SU-DHL-6 (cell line): ENCODE data around the gene RAD23B.

Experiments
- H2AFZ ChIP-seq: fragments of 200-600 bp; sonication (generic); 2 replicates; pipeline ENCODE4 v1.6.1; 2014; ENCODE audit warnings: low read depth, mild to moderate bottlenecking, moderate library complexity, mixed read lengths, antibody characterized with exemption, low read length; ENCODE audit not compliant: severe bottlenecking
- H3F3A ChIP-seq: fragments of 200-600 bp; shearing (Covaris generic); 2 replicates; pipeline ENCODE4 v1.6.0; 2016; ENCODE audit warnings: antibody characterized with exemption, mild to moderate bottlenecking; ENCODE audit not compliant: insufficient read depth
- H3K27ac ChIP-seq: fragments of 200-600 bp; sonication (generic); 2 replicates; pipeline ENCODE4 v1.5.1; 2016; ENCODE audit warnings: low read depth, mild to moderate bottlenecking, low read length, moderate library complexity, mixed read lengths
- H3K27me3 ChIP-seq: fragments of 200-600 bp; sonication (generic), shearing (Covaris generic); 2 replicates; pipeline ENCODE4 v1.6.0; 2014; ENCODE audit warnings: mild to moderate bottlenecking, low read length
- H3K36me3 ChIP-seq: fragments of 200-600 bp; sonication (generic); 2 replicates; pipeline ENCODE4 v1.6.1; 2014; ENCODE audit warnings: mild to moderate bottlenecking, low read length, mixed read lengths
- H3K4me2 ChIP-seq: fragments of 300-600, 200-600 bp; shearing (Covaris generic), sonication (generic); 2 replicates; pipeline ENCODE4 v1.6.0; 2014; ENCODE audit warnings: low read length, low read depth, mild to moderate bottlenecking; ENCODE audit not compliant: poor library complexity, severe bottlenecking
- H3K4me3 ChIP-seq: fragments of 200-600 bp; sonication (generic); 2 replicates; pipeline ENCODE4 v1.5.1; 2014; ENCODE audit warnings: antibody characterized with exemption, low read length, mild to moderate bottlenecking, mixed read lengths; ENCODE audit not compliant: insufficient read depth, poor library complexity, severe bottlenecking
- H3K79me2 ChIP-seq: fragments of 200-600 bp; sonication (generic); 2 replicates; pipeline ENCODE4 v1.6.1; 2014; ENCODE audit warnings: mild to moderate bottlenecking, low read length, moderate library complexity; ENCODE audit not compliant: insufficient read depth
- H3K9ac ChIP-seq: fragments of 200-600 bp; sonication (generic); 2 replicates; pipeline ENCODE4 v1.7.0; 2014; ENCODE audit warnings: mild to moderate bottlenecking, low read length
- H3K9me2 ChIP-seq: fragments of 200-600 bp; sonication (generic); replicated peaks from 2 replicates; pipeline ENCODE4 v1.6.1; 2014; ENCODE audit warnings: low read length; ENCODE audit not compliant: insufficient read depth
- H3K9me3 ChIP-seq: fragments of 200-600 bp; sonication (generic); 2 replicates; pipeline ENCODE4 v1.6.1; 2014; ENCODE audit warnings: low read length, mixed read lengths; ENCODE audit not compliant: insufficient read depth
- H4K20me1 ChIP-seq: fragments of 200-600 bp; sonication (generic); 2 replicates; pipeline ENCODE4 v1.6.1; 2014; ENCODE audit warnings: low read depth, mild to moderate bottlenecking, antibody characterized with exemption, low read length, moderate library complexity, mixed read lengths
- EZH2phosphoT487 ChIP-seq: fragments of 200-600 bp; sonication (generic), shearing (Covaris generic); conservative IDR thresholded peaks from 2 replicates; pipeline ENCODE4 v1.6.1; 2018; ENCODE audit warnings: mild to moderate bottlenecking, antibody characterized with exemption, low read length, moderate library complexity, mixed read lengths
- TF ChIP-seq, protein P1 (sequence below): fragments of 200-600 bp; sonication (generic); IDR thresholded peaks from one replicate; pipeline ENCODE4 v1.5.1; 2017; ENCODE audit warnings: antibody characterized with exemption, mild to moderate bottlenecking, low read length, moderate library complexity; ENCODE audit not compliant: insufficient read depth, poor library complexity, severe bottlenecking

Gene RAD23B

GRCh38 chr9:107351382-107352045 is 68.4 kb downstream of the RAD23B start:
- Histone ChIP-seq H3K27me3 (no peaks in the 10 kb centered on the region), H3K9me3 (no peaks in the 10 kb centered on the region), H3F3A (no peaks in the 10 kb centered on the region), H3K36me3 (no peaks in the 10 kb centered on the region), H3K9me2 (no peaks in the 10 kb centered on the region), H3K4me3 (no peak overlapping the region), H3K9ac (no peak overlapping the region), H3K4me2 (no peak overlapping the region), H2AFZ (no peak overlapping the region), H3K79me2 (no peaks in the 10 kb centered on the region), H3K27ac (no peak overlapping the region), H4K20me1 (no peaks in the 10 kb centered on the region)
- TF ChIP-seq EZH2phosphoT487 = no peak
- TF ChIP-seq, protein P1, sequence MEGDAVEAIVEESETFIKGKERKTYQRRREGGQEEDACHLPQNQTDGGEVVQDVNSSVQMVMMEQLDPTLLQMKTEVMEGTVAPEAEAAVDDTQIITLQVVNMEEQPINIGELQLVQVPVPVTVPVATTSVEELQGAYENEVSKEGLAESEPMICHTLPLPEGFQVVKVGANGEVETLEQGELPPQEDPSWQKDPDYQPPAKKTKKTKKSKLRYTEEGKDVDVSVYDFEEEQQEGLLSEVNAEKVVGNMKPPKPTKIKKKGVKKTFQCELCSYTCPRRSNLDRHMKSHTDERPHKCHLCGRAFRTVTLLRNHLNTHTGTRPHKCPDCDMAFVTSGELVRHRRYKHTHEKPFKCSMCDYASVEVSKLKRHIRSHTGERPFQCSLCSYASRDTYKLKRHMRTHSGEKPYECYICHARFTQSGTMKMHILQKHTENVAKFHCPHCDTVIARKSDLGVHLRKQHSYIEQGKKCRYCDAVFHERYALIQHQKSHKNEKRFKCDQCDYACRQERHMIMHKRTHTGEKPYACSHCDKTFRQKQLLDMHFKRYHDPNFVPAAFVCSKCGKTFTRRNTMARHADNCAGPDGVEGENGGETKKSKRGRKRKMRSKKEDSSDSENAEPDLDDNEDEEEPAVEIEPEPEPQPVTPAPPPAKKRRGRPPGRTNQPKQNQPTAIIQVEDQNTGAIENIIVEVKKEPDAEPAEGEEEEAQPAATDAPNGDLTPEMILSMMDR = no peak

DNA sequence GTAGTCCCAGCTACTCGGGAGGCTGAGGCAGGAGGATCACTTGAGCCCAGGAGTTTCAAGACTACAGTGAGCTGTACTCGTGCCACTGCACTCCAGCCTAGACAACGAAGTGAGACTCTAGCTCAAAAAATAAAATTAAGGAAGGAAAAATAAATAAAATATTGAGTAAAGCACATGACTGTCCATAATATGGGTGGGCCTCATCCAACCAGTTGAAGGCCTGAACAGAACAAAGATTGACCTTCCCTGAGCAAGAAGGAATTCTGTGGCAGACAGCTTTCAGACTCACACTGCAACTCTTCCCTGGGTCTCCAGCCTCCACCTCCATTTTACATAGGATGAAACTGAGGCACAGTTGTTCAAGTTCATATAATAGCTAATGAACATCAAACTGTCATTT is 72.3 kb downstream of the RAD23B start:
- TF ChIP-seq, protein P1 = no peak
- TF ChIP-seq EZH2phosphoT487 = no peak
- H3K27ac ChIP-seq = no peak overlapping the region
- H3F3A ChIP-seq = no peaks in the 10 kb centered on the region
- H2AFZ ChIP-seq = no peak overlapping the region
- H3K27me3 ChIP-seq = no peaks in the 10 kb centered on the region
- no peaks in the 10 kb centered on the region for H3K9me3 ChIP-seq
- H3K9ac ChIP-seq = no peak overlapping the region
- no peak overlapping the region for H3K4me2 ChIP-seq
- no peak overlapping the region for H3K4me3 ChIP-seq
- H3K36me3 ChIP-seq = no peaks in the 10 kb centered on the region
- H4K20me1 ChIP-seq = no peaks in the 10 kb centered on the region
- no peaks in the 10 kb centered on the region for H3K79me2 ChIP-seq
- no peaks in the 10 kb centered on the region for H3K9me2 ChIP-seq

DNA sequence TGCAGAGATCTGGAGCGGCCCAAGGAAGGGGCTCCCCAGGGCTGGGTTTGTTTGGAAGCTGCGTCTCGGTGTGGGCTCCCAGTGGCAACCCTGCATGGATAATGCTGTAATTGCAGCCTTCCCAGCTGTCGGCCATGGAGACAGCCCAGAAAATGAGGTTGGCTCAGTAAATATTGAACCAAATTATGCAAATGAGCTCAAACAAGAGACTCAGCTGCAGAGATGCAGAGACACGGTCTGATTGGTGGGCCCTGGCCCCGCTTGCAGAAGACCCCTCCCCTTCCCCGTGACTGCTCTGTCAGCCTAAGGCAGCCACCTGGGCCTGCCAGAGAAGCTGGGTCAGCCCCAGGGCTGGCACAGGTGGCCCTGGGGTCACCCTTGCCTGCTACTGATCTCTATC is 75.9 kb downstream of the RAD23B start:
- Histone ChIP-seq H3K4me2 (no peak overlapping the region), H3F3A (no peaks in the 10 kb centered on the region), H3K4me3 (no peak overlapping the region), H3K36me3 (no peaks in the 10 kb centered on the region), H3K9ac (no peak overlapping the region), H4K20me1 (no peaks in the 10 kb centered on the region), H3K27me3 (no peaks in the 10 kb centered on the region), H2AFZ (no peak overlapping the region), H3K79me2 (no peaks in the 10 kb centered on the region), H3K27ac (no peak overlapping the region), H3K9me3 (no peaks in the 10 kb centered on the region), H3K9me2 (no peaks in the 10 kb centered on the region)
- TF ChIP-seq, protein P1 = no peak
- no peak for TF ChIP-seq EZH2phosphoT487
